ENCODE data around the gene PEX12.

PEX12 gene

DNA sequence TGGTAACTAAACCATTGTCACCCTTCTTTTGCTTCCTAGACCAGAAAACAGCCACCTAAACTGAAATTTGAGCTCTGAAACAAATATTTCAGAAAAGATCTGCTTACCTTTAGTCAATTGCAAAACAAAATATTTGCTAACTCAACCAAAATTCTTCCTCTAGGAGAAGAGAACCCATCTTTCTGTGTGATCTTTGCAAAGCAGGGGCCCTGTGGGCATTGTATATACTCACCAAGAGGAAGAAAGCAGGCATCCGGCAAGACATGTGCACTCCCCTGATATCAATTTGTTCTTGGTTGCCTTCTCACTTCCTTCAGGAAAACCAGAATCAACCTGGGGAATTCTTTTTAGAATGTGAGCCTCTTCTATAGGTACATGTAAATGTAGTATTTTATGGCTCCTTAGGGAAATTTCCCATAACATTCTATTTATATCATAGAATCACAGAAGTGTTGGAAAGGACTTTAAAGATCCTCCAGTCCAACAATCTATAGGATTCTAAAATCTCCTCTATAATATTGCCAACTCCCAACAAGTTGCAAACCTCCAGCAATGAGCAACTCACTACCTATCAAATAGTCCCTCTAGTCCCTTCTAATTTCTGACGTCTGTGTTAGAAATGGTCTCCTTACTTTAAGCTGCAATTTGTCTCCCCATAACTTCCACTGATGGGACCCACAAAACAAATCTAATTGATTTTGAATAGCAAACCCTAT, 18.7 kb downstream of the PEX12 start:
- no peak for TF ChIP-seq CTCF (IDR thresholded peaks at IDR 0.05; ENCODE audit: low read depth, low read length)
- DNase-seq (ENCODE audit: extremely low read depth, low read depth): no peak

GRCh38 chr17:35557353-35557752, 21.0 kb downstream of the PEX12 start:
- TF ChIP-seq CTCF (IDR thresholded peaks at IDR 0.05; ENCODE audit: low read depth, low read length): no peak
- no peak for DNase-seq (ENCODE audit: extremely low read depth, low read depth)

- no peak; the same call in none of the 2 replicates for TF ChIP-seq CTCF (IDR thresholded peaks at IDR 0.05; ENCODE audit: low read depth, low read length)
- DNase-seq (ENCODE audit: extremely low read depth, low read depth): no peak
Measured at GRCh38 chr17:35555691-35556090, 22.7 kb downstream of the PEX12 start.

DNA sequence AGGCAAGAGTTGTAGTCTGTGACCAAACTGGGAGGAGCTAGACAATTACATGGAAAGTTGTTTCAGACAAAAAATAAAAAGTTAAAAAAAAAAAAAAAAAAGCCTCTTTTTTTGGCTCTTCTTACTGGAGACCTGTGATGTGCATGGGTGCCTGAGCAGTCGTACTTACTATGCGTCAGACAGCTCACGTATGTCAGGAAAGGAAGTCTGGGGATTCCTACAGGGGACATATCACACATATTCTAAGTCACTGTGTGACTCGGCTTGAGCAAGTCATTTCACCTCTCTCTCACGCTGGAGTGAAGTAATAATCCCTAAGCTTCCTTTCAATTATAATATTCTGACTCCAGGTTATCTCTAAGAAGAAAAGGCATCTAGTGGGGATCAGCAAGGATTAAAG, 23.7 kb downstream of the PEX12 start:
- no peak for DNase-seq (ENCODE audit: extremely low read depth, low read depth)
- TF ChIP-seq CTCF (IDR thresholded peaks at IDR 0.05; ENCODE audit: low read depth, low read length): no peak

DNA sequence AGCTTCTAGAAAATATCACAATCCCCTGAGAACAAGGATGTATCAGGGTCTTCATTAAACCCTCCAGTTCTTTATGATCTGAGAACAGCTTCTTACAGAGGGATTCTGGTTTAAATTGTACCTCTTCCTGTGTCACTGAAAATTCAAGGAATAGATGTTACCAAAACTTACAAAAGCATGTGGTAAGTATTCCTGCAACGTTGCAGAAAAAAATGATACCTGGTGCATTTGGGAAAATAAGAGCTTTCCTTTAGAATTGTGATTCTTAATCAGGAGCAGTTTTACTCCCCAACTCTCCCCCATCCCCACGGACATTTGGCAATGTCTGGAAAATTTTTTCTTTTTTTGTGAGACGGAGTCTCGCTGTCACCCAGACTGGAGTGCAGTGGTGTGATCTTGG, 25.1 kb downstream of the PEX12 start:
- no peak for DNase-seq (ENCODE audit: extremely low read depth, low read depth)
- no peak for TF ChIP-seq CTCF (IDR thresholded peaks at IDR 0.05; ENCODE audit: low read depth, low read length)

DNA sequence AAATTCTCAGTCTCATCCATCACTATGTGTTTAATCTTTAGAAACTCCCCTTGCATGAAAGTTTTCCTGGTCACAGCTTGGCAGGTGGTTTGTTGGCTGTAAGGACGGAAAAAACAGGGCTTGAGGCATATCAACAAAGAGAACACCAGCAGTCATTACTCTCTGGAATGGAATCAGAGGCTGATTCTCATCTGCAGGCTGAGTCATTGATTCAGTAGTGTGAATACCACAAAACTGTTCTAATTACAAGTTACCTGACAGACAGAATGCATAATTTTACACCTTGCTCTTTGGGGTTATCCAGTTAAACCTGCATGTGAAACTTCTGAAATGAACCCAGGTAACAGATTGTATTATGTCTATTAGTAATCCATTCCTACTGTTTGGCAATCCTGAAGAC, 29.4 kb downstream of the PEX12 start:
- DNase-seq (ENCODE audit: extremely low read depth, low read depth): no peak
- no peak for TF ChIP-seq CTCF (IDR thresholded peaks at IDR 0.05; ENCODE audit: low read depth, low read length)

GRCh38 chr17:35548208-35548810, 30.1 kb downstream of the PEX12 start:
- no peak for TF ChIP-seq CTCF (IDR thresholded peaks at IDR 0.05; ENCODE audit: low read depth, low read length)
- DNase-seq (ENCODE audit: extremely low read depth, low read depth): no peak

Measured in AG09319 (cell line).